ENCODE data around the gene AUTS2. TPM values are rescaled to one million over a fixed set of nuclear protein-coding genes. Genes with fewer than 3 reads are reported as not detected.

AUTS2 gene
- total and polyA plus RNA-seq, 9 of the 15 experiments (the other 6 are each of a cell fraction or from before 2014, with no cell fraction given): 0.58 TPM; not detected in 8

GRCh38 chr7:70036695-70037094 is 438.4 kb downstream of the AUTS2 start:
- Histone ChIP-seq H3K9me3 (replicated peaks; ENCODE audit: control insufficient read depth, insufficient read depth, low read depth, low read length) (no peaks in the 10 kb centered on the region), H2AFZ (ENCODE audit: low read depth, low read length) (no peak overlapping the region), H3K4me3 (no peak overlapping the region), H3K4me1 (replicated peaks in 1 of 2; ENCODE audit: control insufficient read depth in 2 of 2, insufficient read depth in 2 of 2, low read length in 2 of 2) (no peaks in the 10 kb centered on the region), H3K4me2 (ENCODE audit: insufficient read depth, low read length) (no peak overlapping the region), H3K27ac (ENCODE audit: extremely low read depth, low read depth, low read length) (no peak overlapping the region), H3K36me3 (ENCODE audit: control insufficient read depth, insufficient read depth, low read length) (no peaks in the 10 kb centered on the region), H3K9me1 (ENCODE audit: control insufficient read depth, insufficient read depth, low read length) (no peaks in the 10 kb centered on the region), H3K9ac (ENCODE audit: insufficient read depth in 1 of 2, low read depth in 2 of 2, low read length in 2 of 2) (no peak overlapping the region), H3K79me2 (ENCODE audit: control insufficient read depth, insufficient read depth, low read length) (no peaks in the 10 kb centered on the region), H3K27me3 (ENCODE audit: control insufficient read depth in 2 of 2, insufficient read depth in 2 of 2, low read length in 2 of 2) (no peaks in the 10 kb centered on the region), H4K20me1 (replicated peaks; ENCODE audit: control insufficient read depth, insufficient read depth, low read length) (no peaks in the 10 kb centered on the region)
- BruUV-seq (replicated peaks): no TSS peak
- TF ChIP-seq NR2C1 (IDR thresholded peaks at IDR 0.05) (no peak), NR2C1 (tag; IDR thresholded peaks at IDR 0.05) (no peak)
- CTCF ChIA-PET (ENCODE audit: low intra/inter-chr PET ratio): no interaction called here
- ATAC-seq (no peak), DNase-seq (ENCODE audit: extremely low read depth in 1 of 4, low spot score in 3 of 4) (no peak), FAIRE-seq (no peak)
- 0% methylated on average over 1 of the region's 1 CpG for WGBS (ENCODE audit: insufficient coverage, low coverage, missing lambda C conversion rate)
- in situ Hi-C loops (cut with MboI) (no loop called here), intact Hi-C loops (cut with micrococcal nuclease) (no loop called here)
- POLR2A ChIA-PET: no interaction called here

GRCh38 chr7:70037171-70037933 is 439.1 kb downstream of the AUTS2 start:
- Histone ChIP-seq H3K9me1 (ENCODE audit: control insufficient read depth, insufficient read depth, low read length) (no peaks in the 10 kb centered on the region), H3K4me1 (replicated peaks in 1 of 2; ENCODE audit: control insufficient read depth in 2 of 2, insufficient read depth in 2 of 2, low read length in 2 of 2) (no peaks in the 10 kb centered on the region), H2AFZ (ENCODE audit: low read depth, low read length) (no peak overlapping the region), H3K27ac (ENCODE audit: extremely low read depth, low read depth, low read length) (no peak overlapping the region), H3K36me3 (ENCODE audit: control insufficient read depth, insufficient read depth, low read length) (no peaks in the 10 kb centered on the region), H3K4me2 (ENCODE audit: insufficient read depth, low read length) (no peak overlapping the region), H3K9me3 (replicated peaks; ENCODE audit: control insufficient read depth, insufficient read depth, low read depth, low read length) (no peaks in the 10 kb centered on the region), H3K27me3 (ENCODE audit: control insufficient read depth in 2 of 2, insufficient read depth in 2 of 2, low read length in 2 of 2) (no peaks in the 10 kb centered on the region), H3K9ac (ENCODE audit: insufficient read depth in 1 of 2, low read depth in 2 of 2, low read length in 2 of 2) (no peak overlapping the region), H3K79me2 (ENCODE audit: control insufficient read depth, insufficient read depth, low read length) (no peaks in the 10 kb centered on the region), H4K20me1 (replicated peaks; ENCODE audit: control insufficient read depth, insufficient read depth, low read length) (no peaks in the 10 kb centered on the region), H3K4me3 (no peak overlapping the region)
- ChIA-PET POLR2A (no interaction called here), CTCF (ENCODE audit: low intra/inter-chr PET ratio) (no interaction called here)
- in situ Hi-C loops (cut with MboI): no loop called here
- no TSS peak for BruUV-seq (replicated peaks)
- ATAC-seq (no peak), FAIRE-seq (no peak), DNase-seq (ENCODE audit: extremely low read depth in 1 of 4, low spot score in 3 of 4) (no peak)
- TF ChIP-seq PRPF4 (IDR thresholded peaks at IDR 0.05; ENCODE audit: insufficient read depth, low read depth, low read length, poor library complexity, severe bottlenecking): no peak
- TF ChIP-seq HNRNPUL1 (IDR thresholded peaks at IDR 0.05; ENCODE audit: low read length): no peak
- no peak for TF ChIP-seq MED1 (CRISPR knock-in tag; IDR thresholded peaks at IDR 0.05; ENCODE audit: borderline replicate concordance)
- no peak for TF ChIP-seq SIN3A (IDR thresholded peaks at IDR 0.05; ENCODE audit: borderline replicate concordance in 2 of 2, control insufficient read depth in 1 of 2, low read depth in 2 of 2, low read length in 2 of 2)
- TF ChIP-seq ATF1 (CRISPR knock-in tag; IDR thresholded peaks at IDR 0.05): no peak
- no peak for TF ChIP-seq ATF1 (tag; IDR thresholded peaks at IDR 0.05)
- no peak for TF ChIP-seq MYC (IDR thresholded peaks at IDR 0.05; ENCODE audit: low read depth, low read length)
- no peak for TF ChIP-seq MYC (CRISPR knock-in tag; IDR thresholded peaks at IDR 0.05; ENCODE audit: borderline replicate concordance, low read depth)
- peak; percentile 6; the same call in 1 of the 2 replicates for TF ChIP-seq C11orf30 (IDR thresholded peaks at IDR 0.05; ENCODE audit: low read depth)
- TF ChIP-seq NEUROD1 (IDR thresholded peaks at IDR 0.05; ENCODE audit: borderline replicate concordance, low read depth, low read length, partially characterized antibody): no peak
- WGBS (ENCODE audit: insufficient coverage, low coverage, missing lambda C conversion rate): 2% methylated on average over 3 of the region's 3 CpGs
- intact Hi-C loops (cut with micrococcal nuclease): no loop called here
